ENCODE results near the gene R3HDM2.
A peak's percentile ranks its signal among the peaks of the same experiment; 100 is the strongest.

R3HDM2 gene

GRCh38 chr12:57240066-57240921 is 190.5 kb downstream of the R3HDM2 start:
- no peak for DNase-seq (ENCODE audit: low spot score)

- DNase-seq (ENCODE audit: low spot score) = no peak
Observed at GRCh38 chr12:57239587-57240065, 191.2 kb downstream of the R3HDM2 start.

- peak; percentile 78 for DNase-seq (ENCODE audit: low spot score)
Observed at GRCh38 chr12:57238854-57239554, 191.8 kb downstream of the R3HDM2 start.

- no peak for DNase-seq (ENCODE audit: low spot score)
Observed at GRCh38 chr12:57237932-57238853, 192.7 kb downstream of the R3HDM2 start.

GRCh38 chr12:57237596-57237931 is 193.3 kb downstream of the R3HDM2 start:
- no peak for DNase-seq (ENCODE audit: low spot score)

- no peak for DNase-seq (ENCODE audit: low spot score)
Observed at GRCh38 chr12:57236925-57237595, 193.8 kb downstream of the R3HDM2 start.

- DNase-seq (ENCODE audit: low spot score) = no peak
Observed at GRCh38 chr12:57236201-57236924, 194.5 kb downstream of the R3HDM2 start.

GRCh38 chr12:57235728-57236131 is 195.1 kb downstream of the R3HDM2 start:
- DNase-seq (ENCODE audit: low spot score) = no peak

GRCh38 chr12:57235017-57235727 is 195.7 kb downstream of the R3HDM2 start:
- DNase-seq (ENCODE audit: low spot score) = no peak

GRCh38 chr12:57234571-57235016 is 196.2 kb downstream of the R3HDM2 start:
- DNase-seq (ENCODE audit: low spot score) = no peak

GRCh38 chr12:57234233-57234570 is 196.6 kb downstream of the R3HDM2 start:
- no peak for DNase-seq (ENCODE audit: low spot score)

GRCh38 chr12:57233357-57234232 is 197.2 kb downstream of the R3HDM2 start:
- no peak for DNase-seq (ENCODE audit: low spot score)

GRCh38 chr12:57232156-57232756 is 198.6 kb downstream of the R3HDM2 start:
- DNase-seq (ENCODE audit: low spot score) = no peak

- no peak for DNase-seq (ENCODE audit: low spot score)
Observed at GRCh38 chr12:57231276-57232021, 199.4 kb downstream of the R3HDM2 start.

- DNase-seq (ENCODE audit: low spot score) = no peak
Observed at GRCh38 chr12:57230381-57231155, 200.3 kb downstream of the R3HDM2 start.

GRCh38 chr12:57229634-57230380 is 201.0 kb downstream of the R3HDM2 start, which contains the start of gene SHMT2:
TSS of gene SHMT2 (plus strand) at chr12:57229711. CDS start at chr12:57229779, 68 bp downstream.
- DNase-seq (ENCODE audit: low spot score) = peak; percentile 93

Data from globus pallidus (tissue), 1 donor.